HCT116 (cell line): ENCODE results near the gene TXNL4B. TPM values are rescaled to one million over a fixed set of nuclear protein-coding genes. Genes with fewer than 3 reads are reported as not detected.

Experiments
- ATAC-seq: fragments of 200-7000 bp; cut with Tn5 transposase; 2 replicates; pipeline ENCODE4 v1.9.1; 2020; ENCODE audit warnings: mild to moderate bottlenecking, moderate library complexity
- BruUV-seq: library from RNA; stranded (reverse); fragments of 400-500 nt; replicated peaks from 2 replicates; lab custom pipeline; 2021; lab: Mats Ljungman, UMichigan
- CTCF ChIA-PET: fragments of 300-600 bp; sonication (Branson Sonifier 250); formaldehyde crosslinking; loops from one replicate; lab custom pipeline; 2021; ENCODE audit warnings: antibody characterized with exemption; lab: Charles Lee
- POLR2A ChIA-PET: fragments of 300-600, 350-600 bp; sonication (Branson Sonifier 250); formaldehyde crosslinking; loops from one replicate; lab custom pipeline; 2021; ENCODE audit warnings: antibody characterized with exemption; lab: Charles Lee
- RAD21 ChIA-PET, 2 experiments: fragments of 300-600 bp; sonication (Branson Sonifier 250); formaldehyde crosslinking; loops; one replicate each; lab custom pipeline; 2023; ENCODE audit warnings: low total read pairs in 2 of 2; ENCODE audit not compliant: uncharacterized antibody in 2 of 2, unreplicated experiment in 2 of 2, low non-redundant PET in 1 of 2; lab: Charles Lee
- DNase-seq: peaks from one replicate; pipeline ENCODE4 v3.0.0-alpha.2; 2010; ENCODE audit warnings: low read depth, low spot score
- H2AFZ ChIP-seq: fragments of 200-600 bp; shearing (Covaris generic), sonication (generic); 2 replicates; pipeline ENCODE4 v1.6.1; 2017; ENCODE audit warnings: low read depth, mixed run types, mixed read lengths, antibody characterized with exemption, low read length; ENCODE audit not compliant: poor library complexity, severe bottlenecking
- H3K27ac ChIP-seq: 2 replicates; pipeline ENCODE4 v1.5.1; 2012; ENCODE audit warnings: low read depth, low read length
- H3K27me3 ChIP-seq: fragments of 200-600 bp; sonication (generic); 2 replicates; pipeline ENCODE4 v1.6.1; 2016; ENCODE audit warnings: mixed run types, low read length, mixed read lengths; ENCODE audit not compliant: insufficient read depth
- H3K36me3 ChIP-seq, 2 experiments: fragments of 200-500 bp in 1 of 2; fragments of 200-600 bp in 1 of 2; sonication (Bioruptor generic) in 1 of 2; sonication (generic) in 1 of 2; 2 replicates each; pipeline versions ENCODE4 v1.5.1 to v1.6.1; 2014 to 2016; ENCODE audit warnings: low read length in 2 of 2, inconsistent platforms in 1 of 2, mixed read lengths in 1 of 2, mixed run types in 1 of 2; ENCODE audit not compliant: insufficient read depth in 2 of 2, control insufficient read depth in 1 of 2
- H3K4me1 ChIP-seq, 2 experiments: fragments of 200-600 bp in 1 of 2; sonication (generic) in 1 of 2; 2 replicates each; pipeline versions ENCODE4 v1.5.1 to v1.6.1; 2012 to 2017; ENCODE audit warnings: low read length in 2 of 2, inconsistent platforms in 1 of 2, mild to moderate bottlenecking in 1 of 2, mixed read lengths in 1 of 2, mixed run types in 1 of 2, moderate library complexity in 1 of 2; ENCODE audit not compliant: insufficient read depth in 2 of 2, control insufficient read depth in 1 of 2
- H3K4me2 ChIP-seq: fragments of 200-600 bp; sonication (generic); 2 replicates; pipeline ENCODE4 v1.6.1; 2017; ENCODE audit warnings: mixed run types, low read length, mixed read lengths
- H3K4me3 ChIP-seq, 2 experiments: fragments of 200-600 bp in 1 of 2; sonication (generic) in 1 of 2; replicated peaks in 1 of 2; 2 replicates each; pipeline ENCODE4 v1.5.1; 2011 to 2016; ENCODE audit warnings: low read length in 2 of 2, control low read depth in 1 of 2, low read depth in 1 of 2, mild to moderate bottlenecking in 1 of 2, mixed read lengths in 1 of 2, mixed run types in 1 of 2
- H3K79me2 ChIP-seq: fragments of 200-600 bp; sonication (generic); 2 replicates; pipeline ENCODE4 v1.6.1; 2017; ENCODE audit warnings: mild to moderate bottlenecking, mixed run types, low read length, moderate library complexity, mixed read lengths; ENCODE audit not compliant: insufficient read depth
- H3K9ac ChIP-seq: fragments of 200-600 bp; sonication (generic); 2 replicates; pipeline ENCODE4 v1.6.1; 2016; ENCODE audit warnings: low read length, mixed read lengths
- H3K9me2 ChIP-seq: fragments of 200-600 bp; sonication (generic), shearing (Covaris generic); 2 replicates; pipeline ENCODE4 v1.6.1; 2017; ENCODE audit warnings: mixed run types, mild to moderate bottlenecking, moderate library complexity; ENCODE audit not compliant: insufficient read depth
- H3K9me3 ChIP-seq, 2 experiments: fragments of 200-500 bp in 1 of 2; fragments of 200-600 bp in 1 of 2; sonication (Bioruptor generic) in 1 of 2; sonication (generic) in 1 of 2; 2 replicates each; pipeline ENCODE4 v1.6.1; 2014 to 2017; ENCODE audit warnings: low read length in 2 of 2, mixed read lengths in 2 of 2, inconsistent platforms in 1 of 2, low read depth in 1 of 2, mild to moderate bottlenecking in 1 of 2, mixed run types in 1 of 2, moderate library complexity in 1 of 2; ENCODE audit not compliant: control insufficient read depth in 1 of 2, insufficient read depth in 1 of 2
- H4K20me1 ChIP-seq: fragments of 200-600 bp; sonication (generic), shearing (Covaris generic); 2 replicates; pipeline ENCODE4 v1.6.1; 2017; ENCODE audit warnings: mixed run types, mild to moderate bottlenecking, moderate library complexity; ENCODE audit not compliant: insufficient read depth
- CBX3 ChIP-seq: IDR thresholded peaks from 2 replicates; pipeline ENCODE4 v1.6.1; 2012; ENCODE audit warnings: low read depth
- CEBPB ChIP-seq: IDR thresholded peaks from 2 replicates; pipeline ENCODE4 v1.6.1; 2012; ENCODE audit warnings: low read depth
- EGR1 ChIP-seq: IDR thresholded peaks from 2 replicates; pipeline ENCODE4 v1.6.1; 2012; ENCODE audit warnings: low read depth
- ELF1 ChIP-seq: IDR thresholded peaks from 2 replicates; pipeline ENCODE4 v1.6.1; 2012; ENCODE audit warnings: low read depth, borderline replicate concordance
- EZH2 ChIP-seq: fragments of 200-600 bp; sonication (generic); IDR thresholded peaks from 2 replicates; pipeline ENCODE4 v1.6.1; 2017; ENCODE audit warnings: antibody characterized with exemption, mixed run types
- EZH2phosphoT487 ChIP-seq: fragments of 200-600 bp; IDR thresholded peaks from 2 replicates; pipeline ENCODE4 v1.6.1; 2018; ENCODE audit warnings: antibody characterized with exemption, borderline replicate concordance
- FOSL1 ChIP-seq: IDR thresholded peaks from 2 replicates; pipeline ENCODE4 v1.6.1; 2012; ENCODE audit warnings: low read depth
- JUND ChIP-seq: IDR thresholded peaks from 2 replicates; pipeline ENCODE4 v1.6.1; 2012
- POLR2A ChIP-seq: IDR thresholded peaks from 2 replicates; pipeline ENCODE4 v1.7.0; 2011; ENCODE audit warnings: borderline replicate concordance; ENCODE audit not compliant: insufficient read depth, insufficient read length; ENCODE audit errors: extremely low read depth
- POLR2AphosphoS5 ChIP-seq: IDR thresholded peaks from 2 replicates; pipeline ENCODE4 v1.6.1; 2011; ENCODE audit warnings: mild to moderate bottlenecking, low read depth, low read length, moderate library complexity
- RAD21 ChIP-seq: IDR thresholded peaks from 2 replicates; pipeline ENCODE4 v1.6.1; 2012; ENCODE audit warnings: low read depth, mild to moderate bottlenecking
- REST ChIP-seq: IDR thresholded peaks from 2 replicates; pipeline ENCODE4 v1.6.1; 2012; ENCODE audit warnings: low read depth
- SIN3A ChIP-seq: IDR thresholded peaks from 2 replicates; pipeline ENCODE4 v1.6.1; 2012; ENCODE audit warnings: low read depth
- SP1 ChIP-seq: IDR thresholded peaks from 2 replicates; pipeline ENCODE4 v1.6.1; 2012; ENCODE audit warnings: low read depth
- SRF ChIP-seq: IDR thresholded peaks from 2 replicates; pipeline ENCODE4 v1.6.1; 2012; ENCODE audit warnings: low read depth
- TCF7L2 ChIP-seq: IDR thresholded peaks from 2 replicates; pipeline ENCODE4 v1.7.0; 2011; ENCODE audit warnings: borderline replicate concordance, inconsistent platforms; ENCODE audit not compliant: insufficient read depth, insufficient read length; ENCODE audit errors: extremely low read depth
- YY1 ChIP-seq: IDR thresholded peaks from 2 replicates; pipeline ENCODE4 v1.6.1; 2011; ENCODE audit warnings: low read length, low read depth, moderate library complexity, mild to moderate bottlenecking; ENCODE audit not compliant: insufficient replicate concordance; ENCODE audit errors: extremely low read depth
- ZFX ChIP-seq: fragments of 450-650 bp; IDR thresholded peaks from 2 replicates; pipeline ENCODE4 v1.6.1; 2017
- ZNF274 ChIP-seq: fragments of 200-500 bp; sonication (Bioruptor generic); IDR thresholded peaks from 2 replicates; pipeline ENCODE4 v1.6.1; 2014; ENCODE audit warnings: mild to moderate bottlenecking, low read depth, low read length, inconsistent platforms
- intact Hi-C: fragments of 100-400 bp; cut with micrococcal nuclease; formaldehyde crosslinking; loops from 2 replicates; pipeline ENCODE4 v1.10.0; 2022
- total RNA-seq: library from RNA; stranded (reverse); gene quantifications from one replicate; pipeline ENCODE4 v1.2.1, GENCODE V29; 2021; ENCODE audit not compliant: unreplicated experiment
- TF ChIP-seq, protein P1 (sequence below): IDR thresholded peaks from 2 replicates; pipeline ENCODE4 v1.6.1; 2012
- TF ChIP-seq, protein P2 (sequence below): IDR thresholded peaks from 2 replicates; pipeline ENCODE4 v1.6.1; 2012

TXNL4B gene
- total RNA-seq, 1 experiment from 2014 or later, result 15.5 TPM

- no peak for TF ChIP-seq ZNF274
- no peak for TF ChIP-seq EGR1
- TF ChIP-seq RAD21, result no peak
- TF ChIP-seq ZFX, result no peak
- TF ChIP-seq POLR2AphosphoS5, result no peak
- TF ChIP-seq, all 23 proteins: peak for 0
These were observed 15.1 kb upstream of the TXNL4B start (continued) for GRCh38 chr16:72108353-72109102.

- no peaks in the 10 kb centered on the region for H4K20me1 ChIP-seq
- no peak for TF ChIP-seq RAD21
- no peak for TF ChIP-seq JUND
- no peak for TF ChIP-seq SIN3A
- no peak for TF ChIP-seq CEBPB
- TF ChIP-seq YY1, result no peak
- TF ChIP-seq SRF, result no peak
- no peak for TF ChIP-seq REST
- TF ChIP-seq, protein P1, sequence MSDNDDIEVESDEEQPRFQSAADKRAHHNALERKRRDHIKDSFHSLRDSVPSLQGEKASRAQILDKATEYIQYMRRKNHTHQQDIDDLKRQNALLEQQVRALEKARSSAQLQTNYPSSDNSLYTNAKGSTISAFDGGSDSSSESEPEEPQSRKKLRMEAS, result no peak
- TF ChIP-seq POLR2A, result no peak
- TF ChIP-seq, protein P2, sequence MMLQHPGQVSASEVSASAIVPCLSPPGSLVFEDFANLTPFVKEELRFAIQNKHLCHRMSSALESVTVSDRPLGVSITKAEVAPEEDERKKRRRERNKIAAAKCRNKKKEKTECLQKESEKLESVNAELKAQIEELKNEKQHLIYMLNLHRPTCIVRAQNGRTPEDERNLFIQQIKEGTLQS, result no peak
- TF ChIP-seq POLR2AphosphoS5, result no peak
- no peak for TF ChIP-seq EZH2
- no peak for TF ChIP-seq EZH2phosphoT487
- no peak for TF ChIP-seq ZNF274
- TF ChIP-seq SP1, result no peak
- no peak for TF ChIP-seq CBX3
- no peak for TF ChIP-seq ELF1
- no peak for TF ChIP-seq FOSL1
- no peak for TF ChIP-seq TCF7L2
- TF ChIP-seq EGR1, result no peak
- no peak overlapping the region for H3K4me3 ChIP-seq
- no peaks in the 10 kb centered on the region for H3K4me1 ChIP-seq
- ATAC-seq (no peak), DNase-seq (no peak)
- peaks cover 48 to 50% of the 10 kb centered on the region in 2 experiments for H3K36me3 ChIP-seq
- no peaks in the 10 kb centered on the region for H3K9me2 ChIP-seq
- CTCF ChIA-PET, result no interaction called here
- intact Hi-C loops, result no loop called here
- RAD21 ChIA-PET, result no interaction called here
- no peak overlapping the region for H3K27ac ChIP-seq
- H3K79me2 ChIP-seq, result no peaks in the 10 kb centered on the region
- H2AFZ ChIP-seq, result no peak overlapping the region
- H3K4me2 ChIP-seq, result no peak overlapping the region
- BruUV-seq, result no TSS peak
- no peaks in the 10 kb centered on the region for H3K9me3 ChIP-seq
- H3K9ac ChIP-seq, result no peak overlapping the region
- no peaks in the 10 kb centered on the region for H3K27me3 ChIP-seq
- POLR2A ChIA-PET, result no interaction called here
These were observed 14.0 kb upstream of the TXNL4B start for GRCh38 chr16:72107371-72107770.
